HL-60 (cell line): ENCODE results near the gene HHATL.

Source experiments
- DNase-seq, 2 experiments: peaks; one replicate each; pipeline ENCODE4 v3.0.0-alpha.2; 2010 to 2020; ENCODE audit warnings: low read depth in 1 of 2, low spot score in 1 of 2
- H3K27ac ChIP-seq: fragments of 250-450 bp; sonication (Bioruptor Pico); replicated peaks from 2 replicates; pipeline ENCODE4 v1.5.1; 2020; ENCODE audit warnings: mild to moderate bottlenecking, moderate library complexity
- H3K27me3 ChIP-seq: fragments of 250-450 bp; sonication (Bioruptor Pico); 2 replicates; pipeline ENCODE4 v1.5.1; 2021; ENCODE audit warnings: mild to moderate bottlenecking, moderate library complexity; ENCODE audit not compliant: insufficient read depth, poor library complexity, severe bottlenecking
- H3K4me3 ChIP-seq: replicated peaks from 2 replicates; pipeline ENCODE4 v1.5.1; 2011; ENCODE audit warnings: mild to moderate bottlenecking, control low read depth, low read length; ENCODE audit not compliant: insufficient read depth
- CTCF ChIP-seq: IDR thresholded peaks from one replicate; pipeline ENCODE4 v1.5.1; 2011; ENCODE audit warnings: low read length, control low read depth, inconsistent platforms; ENCODE audit not compliant: insufficient read depth
- GABPA ChIP-seq: IDR thresholded peaks from 2 replicates; pipeline ENCODE4 v1.6.1; 2012; ENCODE audit warnings: low read depth
- POLR2AphosphoS5 ChIP-seq: IDR thresholded peaks from 2 replicates; pipeline ENCODE4 v1.6.1; 2012; ENCODE audit warnings: low read depth
- REST ChIP-seq: IDR thresholded peaks from 2 replicates; pipeline ENCODE4 v1.6.1; 2012; ENCODE audit warnings: low read depth; ENCODE audit not compliant: insufficient replicate concordance
- SPI1 ChIP-seq: IDR thresholded peaks from 2 replicates; pipeline ENCODE4 v1.6.1; 2012; ENCODE audit warnings: low read depth, mild to moderate bottlenecking, borderline replicate concordance

HHATL gene

GRCh38 chr3:42661593-42662022 lies 41.0 kb downstream of the HHATL start:
- TF ChIP-seq SPI1 (no peak), CTCF (no peak), GABPA (no peak), REST (no peak), POLR2AphosphoS5 (no peak)

DNA sequence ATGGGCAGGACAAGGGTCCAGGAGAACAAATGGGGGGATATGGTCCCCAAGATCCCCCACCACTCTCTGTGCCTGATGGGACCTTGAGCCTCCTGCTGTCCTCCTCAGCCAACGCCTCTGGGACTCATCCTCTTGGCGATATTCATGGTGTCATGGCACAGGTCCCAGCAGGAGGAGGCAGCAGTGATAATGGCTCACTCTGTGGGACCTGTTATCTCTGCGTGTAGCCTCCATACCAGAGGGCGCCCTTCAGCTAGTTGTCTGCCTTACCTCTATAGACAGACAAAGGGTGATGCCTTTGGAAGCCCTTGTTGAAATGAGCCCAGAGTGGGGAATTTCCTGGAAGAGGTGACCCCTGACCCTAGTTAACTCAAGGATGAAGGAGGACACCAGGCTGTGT lies 41.7 kb downstream of the HHATL start:
- DNase-seq = peak in 1 of 2 experiments; percentile 48
- H3K27ac ChIP-seq = no peak overlapping the region
- H3K4me3 ChIP-seq = no peak overlapping the region
- H3K27me3 ChIP-seq = no peaks in the 10 kb centered on the region
- TF ChIP-seq REST = no peak
- no peak for TF ChIP-seq GABPA
- no peak for TF ChIP-seq POLR2AphosphoS5
- no peak for TF ChIP-seq CTCF
- no peak for TF ChIP-seq SPI1

More at GRCh38 chr3:42661593-42662022, 41.0 kb downstream of the HHATL start:
- Histone ChIP-seq H3K27me3 (no peaks in the 10 kb centered on the region), H3K4me3 (no peak overlapping the region), H3K27ac (no peak overlapping the region)
- DNase-seq = no peak

GRCh38 chr3:42660131-42660715 lies 42.4 kb downstream of the HHATL start:
- H3K4me3 ChIP-seq = no peak overlapping the region
- no peak overlapping the region for H3K27ac ChIP-seq
- no peaks in the 10 kb centered on the region for H3K27me3 ChIP-seq
- TF ChIP-seq REST = no peak
- TF ChIP-seq SPI1 = no peak
- no peak for TF ChIP-seq GABPA
- no peak for TF ChIP-seq POLR2AphosphoS5
- TF ChIP-seq CTCF = no peak
- no peak for DNase-seq
